Neutrophil (primary cell): Measurements from ENCODE around the gene UBE2J1.

ENCODE experiments used
- H3K27ac ChIP-seq: fragments of 200-600 bp; sonication (generic); 2 replicates; pipeline ENCODE4 v1.5.1; 2016; ENCODE audit warnings: mild to moderate bottlenecking, moderate library complexity
- H3K27me3 ChIP-seq: fragments of 200-600 bp; sonication (generic); 2 replicates; pipeline ENCODE4 v1.6.0; 2016; ENCODE audit warnings: mild to moderate bottlenecking
- H3K36me3 ChIP-seq: fragments of 200-600 bp; sonication (generic); 2 replicates; pipeline ENCODE4 v1.5.1; 2017
- H3K4me1 ChIP-seq, 2 experiments: fragments of 200-600 bp in 1 of 2; sonication (generic) in 1 of 2; 1 replicate in 1 of 2; 2 replicates in 1 of 2; pipeline versions ENCODE4 v1.5.1 to v1.6.1; 2013 to 2016; ENCODE audit warnings: low read depth in 1 of 2, low read length in 1 of 2, mild to moderate bottlenecking in 1 of 2, moderate library complexity in 1 of 2; ENCODE audit not compliant: control insufficient read depth in 1 of 2, insufficient read depth in 1 of 2
- H3K4me3 ChIP-seq, 2 experiments: fragments of 200-600 bp in 1 of 2; sonication (generic) in 1 of 2; 1 replicate in 1 of 2; 2 replicates in 1 of 2; pipeline ENCODE4 v1.5.1; 2013 to 2016; ENCODE audit warnings: low read depth in 1 of 2, low read length in 1 of 2, mild to moderate bottlenecking in 1 of 2, moderate library complexity in 1 of 2
- H3K9me3 ChIP-seq: fragments of 200-600 bp; sonication (generic); 2 replicates; pipeline ENCODE4 v1.5.1; 2016
- CTCF ChIP-seq: fragments of 200-600 bp; sonication (generic); IDR thresholded peaks from 2 replicates; pipeline ENCODE4 v1.5.1; 2016; ENCODE audit warnings: antibody characterized with exemption

The UBE2J1 gene

GRCh38 chr6:89335164-89335563 lies 17.4 kb downstream of the UBE2J1 start:
- TF ChIP-seq CTCF, result no peak
- no peaks in the 10 kb centered on the region for H3K27me3 ChIP-seq
- H3K36me3 ChIP-seq, result peaks cover 80% of the 10 kb centered on the region
- no peak overlapping the region for H3K27ac ChIP-seq
- no peaks in the 10 kb centered on the region for H3K9me3 ChIP-seq
- no peaks in the 10 kb centered on the region for H3K4me1 ChIP-seq
- no peak overlapping the region for H3K4me3 ChIP-seq

- peaks cover 90% of the 10 kb centered on the region for H3K36me3 ChIP-seq
- H3K27ac ChIP-seq, result no peak overlapping the region
- TF ChIP-seq CTCF, result no peak
- H3K4me1 ChIP-seq, result no peaks in the 10 kb centered on the region
- no peak overlapping the region for H3K4me3 ChIP-seq
- no peaks in the 10 kb centered on the region for H3K9me3 ChIP-seq
- no peaks in the 10 kb centered on the region for H3K27me3 ChIP-seq
Observed at GRCh38 chr6:89330910-89331309, 21.6 kb downstream of the UBE2J1 start.

- TF ChIP-seq CTCF, result no peak
- Histone ChIP-seq H3K27me3 (no peaks in the 10 kb centered on the region), H3K36me3 (peaks cover 79% of the 10 kb centered on the region), H3K4me1 (peaks cover 2 to 3% of the 10 kb centered on the region in 2 experiments), H3K4me3 (no peak overlapping the region), H3K27ac (no peak overlapping the region), H3K9me3 (no peaks in the 10 kb centered on the region)
Observed at GRCh38 chr6:89328976-89329375, 23.5 kb downstream of the UBE2J1 start.

GRCh38 chr6:89324304-89324703 lies 28.2 kb downstream of the UBE2J1 start:
- peaks cover 40 to 46% of the 10 kb centered on the region in 2 experiments for H3K4me1 ChIP-seq
- H3K27ac ChIP-seq, result peak overlapping the region; percentile 60
- H3K27me3 ChIP-seq, result no peaks in the 10 kb centered on the region
- no peak for TF ChIP-seq CTCF
- H3K4me3 ChIP-seq, result no peak overlapping the region
- no peaks in the 10 kb centered on the region for H3K9me3 ChIP-seq
- peaks cover 36% of the 10 kb centered on the region for H3K36me3 ChIP-seq

- Histone ChIP-seq H3K4me1 (peaks cover 40 to 46% of the 10 kb centered on the region in 2 experiments), H3K9me3 (no peaks in the 10 kb centered on the region), H3K27me3 (no peaks in the 10 kb centered on the region), H3K36me3 (peaks cover 28% of the 10 kb centered on the region), H3K4me3 (no peak overlapping the region), H3K27ac (peak overlapping the region; percentile 60)
- no peak for TF ChIP-seq CTCF
Observed at GRCh38 chr6:89323511-89323971, 29.0 kb downstream of the UBE2J1 start.
